PC-3 (cell line): Measurements from ENCODE around the gene ARHGAP9. TPM values are rescaled to one million over a fixed set of nuclear protein-coding genes. Genes with fewer than 3 reads are reported as not detected.

Experiments
- ATAC-seq: fragments of 200-7000 bp; cut with Tn5 transposase; 2 replicates; pipeline ENCODE4 v1.9.1; 2020; ENCODE audit warnings: mild to moderate bottlenecking, moderate library complexity
- Bru-seq: library from RNA; stranded (reverse); fragments of 400-500 nt; gene quantifications from one replicate; lab custom pipeline; 2021; lab: Mats Ljungman, UMichigan
- BruChase-seq, 2 experiments: library from RNA; stranded (reverse); fragments of 400-500 nt; gene quantifications; one replicate each; lab custom pipeline; 2021; lab: Mats Ljungman, UMichigan
- BruUV-seq: library from RNA; stranded (reverse); fragments of 400-500 nt; replicated peaks from 2 replicates; lab custom pipeline; 2021; lab: Mats Ljungman, UMichigan
- CTCF ChIA-PET: fragments of 300-600 bp; sonication (Branson Sonifier 250); formaldehyde crosslinking; loops from one replicate; lab custom pipeline; 2022; ENCODE audit warnings: antibody characterized with exemption; lab: Charles Lee
- POLR2A ChIA-PET: fragments of 300-600 bp; sonication (Branson Sonifier 250); formaldehyde crosslinking; loops from one replicate; lab custom pipeline; 2022; ENCODE audit warnings: antibody characterized with exemption; ENCODE audit not compliant: unreplicated experiment; lab: Charles Lee
- DNase-seq: peaks from one replicate; pipeline ENCODE4 v3.0.0-alpha.2; 2015
- H2AFZ ChIP-seq: fragments of 300-600 bp; sonication (generic); 2 replicates; pipeline ENCODE4 v1.6.0; 2016; ENCODE audit warnings: antibody characterized with exemption, low read length
- H3F3A ChIP-seq: fragments of 300-600 bp; sonication (generic); one replicate; pipeline ENCODE4 v1.6.0; 2017; ENCODE audit warnings: antibody characterized with exemption, low read length, control low read depth, mild to moderate bottlenecking; ENCODE audit not compliant: unreplicated experiment
- H3K27ac ChIP-seq: fragments of 300-600 bp; sonication (generic); 2 replicates; pipeline ENCODE4 v1.5.1; 2016; ENCODE audit warnings: mild to moderate bottlenecking, low read length
- H3K27me3 ChIP-seq: fragments of 300-600 bp; sonication (generic); 2 replicates; pipeline ENCODE4 v1.6.1; 2016; ENCODE audit warnings: low read length, mixed read lengths
- H3K36me3 ChIP-seq: fragments of 300-600 bp; sonication (generic); 2 replicates; pipeline ENCODE4 v1.6.1; 2016; ENCODE audit warnings: low read depth, mixed run types, low read length, mixed read lengths
- H3K4me1 ChIP-seq: fragments of 300-600 bp; sonication (generic); 2 replicates; pipeline ENCODE4 v1.5.1; 2016; ENCODE audit warnings: low read length; ENCODE audit not compliant: insufficient read depth
- H3K4me2 ChIP-seq: fragments of 300-600 bp; sonication (generic); 2 replicates; pipeline ENCODE4 v1.6.0; 2016; ENCODE audit warnings: low read length
- H3K4me3 ChIP-seq: fragments of 300-600 bp; sonication (generic); 2 replicates; pipeline ENCODE4 v1.5.1; 2016; ENCODE audit warnings: mild to moderate bottlenecking, low read length, mixed read lengths
- H3K79me2 ChIP-seq: fragments of 300-600 bp; sonication (generic); 2 replicates; pipeline ENCODE4 v1.6.1; 2017; ENCODE audit warnings: low read length, mixed read lengths
- H3K9ac ChIP-seq: fragments of 300-600 bp; sonication (generic); 2 replicates; pipeline ENCODE4 v1.6.0; 2016; ENCODE audit warnings: mild to moderate bottlenecking, low read length
- H3K9me2 ChIP-seq: fragments of 300-600 bp; sonication (generic); replicated peaks from 2 replicates; pipeline ENCODE4 v1.6.1; 2016; ENCODE audit warnings: mixed run types, low read length, mixed read lengths
- H3K9me3 ChIP-seq: fragments of 300-600 bp; sonication (generic); 2 replicates; pipeline ENCODE4 v1.6.1; 2016; ENCODE audit warnings: low read length, mixed read lengths
- H4K20me1 ChIP-seq: fragments of 300-600 bp; sonication (generic); 2 replicates; pipeline ENCODE4 v1.6.1; 2016; ENCODE audit warnings: low read length, mixed read lengths
- EZH2 ChIP-seq: fragments of 300-600 bp; sonication (generic); IDR thresholded peaks from one replicate; pipeline ENCODE4 v1.6.1; 2017; ENCODE audit warnings: antibody characterized with exemption, mild to moderate bottlenecking, low read length; ENCODE audit not compliant: unreplicated experiment
- EZH2phosphoT487 ChIP-seq: fragments of 300-600 bp; sonication (generic); IDR thresholded peaks from 2 replicates; pipeline ENCODE4 v1.6.1; 2018; ENCODE audit warnings: mild to moderate bottlenecking, antibody characterized with exemption, low read length, borderline replicate concordance
- intact Hi-C: fragments of 100-400 bp; cut with micrococcal nuclease; formaldehyde crosslinking; loops from 2 replicates; pipeline ENCODE4 v1.9.0; 2023
- long read RNA-seq: library from polyadenylated mRNA; unstranded; transcript quantifications from one replicate; pipeline ENCODE4 v2.0.0, GENCODE V29; 2021; ENCODE audit not compliant: unreplicated experiment
- total RNA-seq: library from RNA; depleted of rRNA; stranded (reverse); fragments of >200 nt; gene quantifications from 2 replicates; pipeline ENCODE4 v1.2.3, GENCODE V29; 2014; rRNA removed
- TF ChIP-seq, protein P1 (sequence below): fragments of 300-600 bp; sonication (generic); conservative IDR thresholded peaks from 2 replicates; pipeline ENCODE4 v1.5.1; 2017; ENCODE audit warnings: antibody characterized with exemption, low read depth, mild to moderate bottlenecking, low read length

The ARHGAP9 gene
- total RNA-seq, result not detected in 2 replicates
- Bru-seq, nascent RNA, result percentile 23 among the genes with signal in this experiment
- percentile 20 among the genes with signal in this experiment for BruChase-seq, experiment 1, labeled RNA remaining after a 6-hour chase
- BruChase-seq, experiment 2, labeled RNA remaining after a 2-hour chase, result percentile 25 among the genes with signal in this experiment
- long read RNA-seq, partial matches to known transcripts, result 1 of 2 reads
- long read RNA-seq, other reads (novel, unspliced or antisense), result 1 of 2 reads

GRCh38 chr12:57479376-57480115 is at the start of gene ARHGAP9:
TSS of gene ARHGAP9 (minus strand) at chr12:57479866. CDS start at chr12:57479406, 460 bp downstream.
- intact Hi-C loops, result no loop called here
- CTCF ChIA-PET, result no interaction called here
- H3K4me2 ChIP-seq, result no peak within 1 kb of the TSS

GRCh38 chr12:57528831-57529555 is 49.3 kb upstream of the ARHGAP9 start:
- Histone ChIP-seq H3K4me3 (no peak overlapping the region), H3K4me2 (no peak overlapping the region), H3K27me3 (no peaks in the 10 kb centered on the region), H4K20me1 (no peaks in the 10 kb centered on the region), H3K9me2 (no peaks in the 10 kb centered on the region), H3F3A (no peaks in the 10 kb centered on the region), H3K27ac (no peak overlapping the region), H3K9me3 (no peaks in the 10 kb centered on the region), H3K9ac (no peak overlapping the region), H3K36me3 (peaks cover 49% of the 10 kb centered on the region), H2AFZ (no peak overlapping the region), H3K4me1 (peaks cover 10% of the 10 kb centered on the region), H3K79me2 (peaks cover 14% of the 10 kb centered on the region)
- TF ChIP-seq, protein P1, sequence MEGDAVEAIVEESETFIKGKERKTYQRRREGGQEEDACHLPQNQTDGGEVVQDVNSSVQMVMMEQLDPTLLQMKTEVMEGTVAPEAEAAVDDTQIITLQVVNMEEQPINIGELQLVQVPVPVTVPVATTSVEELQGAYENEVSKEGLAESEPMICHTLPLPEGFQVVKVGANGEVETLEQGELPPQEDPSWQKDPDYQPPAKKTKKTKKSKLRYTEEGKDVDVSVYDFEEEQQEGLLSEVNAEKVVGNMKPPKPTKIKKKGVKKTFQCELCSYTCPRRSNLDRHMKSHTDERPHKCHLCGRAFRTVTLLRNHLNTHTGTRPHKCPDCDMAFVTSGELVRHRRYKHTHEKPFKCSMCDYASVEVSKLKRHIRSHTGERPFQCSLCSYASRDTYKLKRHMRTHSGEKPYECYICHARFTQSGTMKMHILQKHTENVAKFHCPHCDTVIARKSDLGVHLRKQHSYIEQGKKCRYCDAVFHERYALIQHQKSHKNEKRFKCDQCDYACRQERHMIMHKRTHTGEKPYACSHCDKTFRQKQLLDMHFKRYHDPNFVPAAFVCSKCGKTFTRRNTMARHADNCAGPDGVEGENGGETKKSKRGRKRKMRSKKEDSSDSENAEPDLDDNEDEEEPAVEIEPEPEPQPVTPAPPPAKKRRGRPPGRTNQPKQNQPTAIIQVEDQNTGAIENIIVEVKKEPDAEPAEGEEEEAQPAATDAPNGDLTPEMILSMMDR, result no peak
- TF ChIP-seq EZH2phosphoT487, result no peak
- TF ChIP-seq EZH2, result no peak
- ChIA-PET POLR2A (no interaction called here), CTCF (no interaction called here)
- intact Hi-C loops, result no loop called here
- no TSS peak for BruUV-seq
- DNase-seq (no peak), ATAC-seq (no peak)

More at GRCh38 chr12:57479376-57480115, at the start of gene ARHGAP9:
- DNase-seq, result no peak
- no peak for TF ChIP-seq EZH2phosphoT487
- TF ChIP-seq, protein P1, result no peak
- no peak for ATAC-seq
- no peak within 1 kb of the TSS for H3K27ac ChIP-seq
- H3K4me3 ChIP-seq, result no peak within 1 kb of the TSS
- no peaks in the 10 kb centered on the region for H3K79me2 ChIP-seq
- no peak within 1 kb of the TSS for H2AFZ ChIP-seq
- BruUV-seq, result no TSS peak
- no peaks in the 10 kb centered on the region for H3K4me1 ChIP-seq
- H3K27me3 ChIP-seq, result peaks cover 26% of the 10 kb centered on the region
- no peaks in the 10 kb centered on the region for H3F3A ChIP-seq
- H3K9me2 ChIP-seq, result no peaks in the 10 kb centered on the region
- H3K9me3 ChIP-seq, result no peaks in the 10 kb centered on the region
- no peaks in the 10 kb centered on the region for H4K20me1 ChIP-seq
- POLR2A ChIA-PET, result no interaction called here
- H3K36me3 ChIP-seq, result no peaks in the 10 kb centered on the region
- H3K9ac ChIP-seq, result no peak within 1 kb of the TSS
